AG08396 (cell line): ENCODE measurements around the gene TMEM121B.

ENCODE experiments used
- DNase-seq: peaks from one replicate; pipeline ENCODE4 v3.0.0; 2012; ENCODE audit warnings: low spot score, mixed read lengths

The TMEM121B gene

GRCh38 chr22:17110791-17111550 is 10.2 kb downstream of the TMEM121B start:
- DNase-seq: no peak

- DNase-seq: no peak
Measured at GRCh38 chr22:17109976-17110375, 11.2 kb downstream of the TMEM121B start.

- DNase-seq: no peak
Measured at GRCh38 chr22:17109113-17109865, 11.9 kb downstream of the TMEM121B start.

GRCh38 chr22:17108256-17109112 is 12.7 kb downstream of the TMEM121B start:
- DNase-seq: no peak

GRCh38 chr22:17107547-17107810 is 13.7 kb downstream of the TMEM121B start:
- DNase-seq: no peak

GRCh38 chr22:17106785-17107546 is 14.2 kb downstream of the TMEM121B start:
- no peak for DNase-seq

- DNase-seq: no peak
Measured at GRCh38 chr22:17106161-17106784, 14.9 kb downstream of the TMEM121B start.

- no peak for DNase-seq
Measured at GRCh38 chr22:17105143-17106129, 15.7 kb downstream of the TMEM121B start.

GRCh38 chr22:17104336-17104935 is 16.7 kb downstream of the TMEM121B start:
- DNase-seq: no peak

- no peak for DNase-seq
Measured at GRCh38 chr22:17103351-17103750, 17.8 kb downstream of the TMEM121B start.

GRCh38 chr22:17102297-17102667 is 18.9 kb downstream of the TMEM121B start:
- no peak for DNase-seq

- DNase-seq: no peak
Measured at GRCh38 chr22:17101475-17102296, 19.5 kb downstream of the TMEM121B start.

- DNase-seq: no peak
Measured at GRCh38 chr22:17100621-17101020, 20.5 kb downstream of the TMEM121B start.

GRCh38 chr22:17098379-17098819 is 22.8 kb downstream of the TMEM121B start:
- no peak for DNase-seq

GRCh38 chr22:17097701-17098100 is 23.5 kb downstream of the TMEM121B start:
- no peak for DNase-seq

GRCh38 chr22:17097062-17097461 is 24.1 kb downstream of the TMEM121B start:
- no peak for DNase-seq

GRCh38 chr22:17096071-17096470 is 25.1 kb downstream of the TMEM121B start:
- no peak for DNase-seq

- DNase-seq: no peak
Measured at GRCh38 chr22:17095538-17095937, 25.6 kb downstream of the TMEM121B start.

GRCh38 chr22:17093081-17093480 is 28.1 kb downstream of the TMEM121B start:
- no peak for DNase-seq
